ENCODE data around the gene AHCYL1.

Gene AHCYL1

DNA sequence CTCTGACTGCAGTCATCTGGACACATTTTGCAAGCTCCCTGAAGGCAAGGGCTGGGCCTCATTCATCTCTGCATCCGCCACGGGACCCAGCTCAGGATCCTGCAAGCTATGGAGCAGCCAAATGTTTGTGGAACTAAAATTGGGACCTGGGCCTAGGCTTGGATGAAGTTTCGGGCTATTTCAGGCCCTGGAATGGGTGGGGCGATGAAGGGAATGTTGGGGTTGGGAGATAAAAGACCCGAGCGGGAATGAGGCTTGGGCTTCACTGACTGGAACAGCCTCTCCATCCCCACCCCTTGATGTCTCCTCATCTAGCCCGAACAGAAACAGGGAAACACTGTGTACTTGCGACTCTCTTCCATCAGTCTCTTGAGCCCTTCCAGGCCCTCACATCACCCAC, 7.3 kb upstream of the AHCYL1 start:
- DNase-seq = no peak

GRCh38 chr1:109977657-109978378, 6.7 kb upstream of the AHCYL1 start:
- DNase-seq = no peak

DNA sequence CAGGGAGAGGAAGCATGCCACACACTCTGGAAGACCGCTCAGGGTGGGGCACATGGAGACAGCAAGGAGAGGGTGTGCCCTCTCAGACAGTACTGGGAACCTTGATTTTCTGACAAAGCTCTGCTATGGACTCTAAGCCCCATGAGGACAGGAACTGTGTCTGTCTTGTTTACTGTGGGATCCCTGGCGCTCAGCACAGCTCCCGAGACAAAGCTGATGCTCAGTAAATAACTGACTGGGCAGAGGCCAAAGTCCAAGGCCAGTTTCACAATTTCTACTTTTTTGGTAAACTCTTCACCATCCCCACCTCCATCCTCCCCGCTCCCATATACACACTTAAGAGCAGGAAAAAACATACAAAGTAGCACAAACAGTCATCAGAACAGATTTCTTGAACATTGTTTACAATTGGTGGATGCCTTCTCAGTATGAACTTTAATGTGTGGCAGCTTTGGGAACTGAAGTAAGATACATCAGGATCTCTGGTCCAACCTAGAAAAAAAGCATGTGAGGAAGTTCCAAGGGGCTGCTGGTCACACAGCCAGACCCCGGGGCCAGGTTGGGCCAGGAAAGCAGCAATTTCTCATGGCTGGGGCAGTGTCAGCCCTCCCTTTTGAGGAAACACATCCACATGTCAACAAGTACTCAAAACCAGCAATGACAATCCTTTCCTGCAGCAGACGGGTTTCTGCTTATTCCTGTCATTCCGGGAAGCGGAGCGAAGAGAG, 5.6 kb upstream of the AHCYL1 start:
- DNase-seq = no peak

- no peak for DNase-seq
Measured at GRCh38 chr1:109979489-109980091, 5.0 kb upstream of the AHCYL1 start.

DNA sequence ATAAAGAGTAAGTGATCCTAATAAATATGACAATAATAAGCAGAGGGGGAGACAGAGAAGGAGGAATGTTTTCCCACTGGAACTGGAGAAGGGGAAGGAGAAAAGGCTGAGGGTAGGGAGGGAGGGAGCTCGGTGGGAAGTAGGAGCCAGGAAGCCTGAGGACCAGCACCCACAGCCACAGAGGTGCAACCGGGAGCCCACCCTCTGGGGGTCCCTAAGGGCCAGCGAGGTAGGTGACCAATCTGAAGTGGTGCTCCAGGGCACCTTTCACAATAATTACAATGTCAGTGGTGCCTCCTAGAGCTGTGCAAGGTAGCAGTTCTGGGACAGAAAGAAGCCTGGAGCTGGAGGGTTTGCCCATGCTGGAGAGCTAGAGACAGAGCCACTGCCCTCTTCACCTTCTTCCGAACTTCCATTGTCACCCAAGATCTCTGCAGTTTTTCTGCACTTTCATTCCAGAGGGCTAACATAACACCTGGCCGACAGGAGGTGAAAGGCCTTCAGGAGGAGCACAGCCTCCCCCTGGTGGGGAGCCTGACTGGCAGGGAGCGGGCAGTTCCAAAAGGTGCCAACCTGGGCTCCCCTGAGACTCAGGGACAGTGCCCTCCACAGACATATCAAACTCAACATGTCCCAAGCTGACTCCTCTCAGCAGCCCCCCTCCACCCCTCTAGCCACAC, 4.1 kb upstream of the AHCYL1 start:
- peak; percentile 16 for DNase-seq

GRCh38 chr1:109981004-109981335, 3.6 kb upstream of the AHCYL1 start:
- DNase-seq = no peak

DNA sequence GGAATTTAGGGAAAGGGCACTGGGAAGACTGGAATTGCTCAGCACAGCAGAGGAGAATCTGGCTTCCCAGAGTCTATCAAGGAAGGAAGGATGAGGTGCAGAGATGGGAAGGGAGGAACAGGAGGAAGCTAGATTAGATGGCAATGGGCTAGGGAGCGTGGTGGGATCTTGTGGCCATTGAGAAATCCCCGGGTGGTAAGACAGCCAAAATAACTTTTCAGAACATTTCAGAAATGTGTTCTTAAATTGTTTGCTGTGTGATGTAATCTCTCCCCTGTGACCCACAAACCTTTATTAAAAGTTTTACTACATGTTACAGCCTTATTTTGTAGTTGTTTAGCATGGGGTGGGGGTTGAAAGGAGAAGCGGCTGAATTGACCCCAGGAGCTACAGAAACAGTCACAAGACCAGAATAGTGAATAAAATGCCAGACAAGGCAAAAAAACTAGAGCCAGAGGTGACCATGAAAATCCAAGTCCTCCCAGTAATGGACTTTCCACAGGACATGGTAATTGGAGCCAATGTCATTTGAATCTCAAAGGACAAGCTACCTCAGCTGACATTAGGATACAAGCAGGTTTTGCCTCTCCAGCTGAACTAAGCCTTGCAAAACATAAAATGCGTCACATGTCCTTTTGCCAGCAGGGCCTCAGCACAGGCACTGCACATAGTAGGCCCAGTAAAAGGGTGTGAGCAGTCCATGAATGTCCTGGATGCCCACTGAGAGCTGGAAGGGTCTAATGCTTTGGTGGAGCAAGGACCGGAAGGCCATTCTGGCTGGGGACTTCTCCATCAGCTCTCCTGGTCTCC, 980 bp upstream of the AHCYL1 start:
- DNase-seq = no peak

DNA sequence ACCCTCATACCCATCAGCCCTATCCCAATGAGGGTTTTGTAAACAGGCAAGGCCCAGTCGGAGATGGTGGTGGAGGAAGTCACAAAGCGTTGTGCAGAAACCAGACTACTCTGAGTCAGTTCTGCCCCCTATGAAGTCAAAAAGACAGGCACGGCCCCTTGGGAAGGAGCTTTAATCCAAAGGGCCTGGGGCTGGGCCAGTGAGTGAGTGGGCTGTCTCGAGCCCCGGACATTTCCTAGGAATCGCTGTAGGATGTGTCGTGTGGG, 442 bp upstream of the AHCYL1 start:
- DNase-seq = no peak

- DNase-seq = no peak
Measured at GRCh38 chr1:109985247-109986053, 885 bp downstream of the AHCYL1 start.

DNA sequence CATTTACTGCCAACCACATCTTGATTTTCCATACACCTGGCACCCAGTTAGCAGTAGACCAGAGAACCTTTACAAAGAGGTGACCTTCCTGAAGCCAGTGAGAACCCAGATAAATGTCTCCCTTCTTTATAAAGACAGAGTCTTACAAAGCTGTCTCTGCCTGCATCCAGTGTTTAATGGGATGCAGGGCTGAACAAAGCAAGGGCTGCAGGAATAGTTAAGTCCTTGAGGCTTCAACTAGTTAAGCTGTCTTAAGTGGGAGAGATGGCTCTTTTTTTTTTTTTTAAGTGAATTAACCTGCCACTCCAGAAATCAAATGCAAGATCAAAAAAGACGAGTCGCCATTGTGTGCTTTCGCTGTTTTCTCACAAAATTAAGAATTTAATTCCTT, 1.5 kb downstream of the AHCYL1 start:
- DNase-seq = no peak

GRCh38 chr1:109988349-109988914, 3.9 kb downstream of the AHCYL1 start:
- no peak for DNase-seq

DNA sequence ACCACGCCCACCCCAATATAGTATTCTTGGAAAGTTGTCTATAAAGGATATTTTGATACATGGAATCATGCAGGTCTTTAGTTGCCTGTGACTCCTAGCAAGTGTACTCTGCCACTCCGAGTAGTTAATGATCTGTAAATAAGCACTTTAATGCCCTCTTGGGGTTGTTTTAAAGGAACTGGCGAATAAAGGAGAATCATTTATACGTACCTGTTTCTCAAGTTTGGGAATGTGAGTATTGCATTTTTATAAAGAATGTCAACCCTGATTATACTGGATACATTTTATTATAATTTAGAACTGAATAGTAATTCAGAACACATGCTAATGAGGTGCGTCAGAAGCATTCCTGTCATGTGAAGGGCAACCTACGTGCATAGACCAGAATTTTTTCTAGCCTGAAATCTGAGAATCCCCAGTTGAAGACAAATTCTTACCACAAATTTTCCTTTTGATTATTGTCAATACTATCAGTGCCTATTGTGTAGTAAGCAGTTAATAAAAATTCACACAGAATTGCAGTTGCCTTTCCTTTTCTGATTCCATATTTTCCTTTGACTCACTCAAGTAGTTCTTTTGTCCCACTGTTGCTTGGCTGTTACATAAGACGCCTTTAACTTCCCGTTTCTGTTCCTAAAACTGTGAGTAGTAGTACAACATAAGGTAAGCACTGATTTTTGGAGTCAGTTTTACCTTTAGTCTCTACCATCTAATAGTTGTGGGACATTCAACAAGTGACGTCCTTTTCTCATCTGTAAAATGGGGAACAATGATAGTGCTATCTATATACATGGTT, 5.1 kb downstream of the AHCYL1 start:
- no peak for DNase-seq

DNA sequence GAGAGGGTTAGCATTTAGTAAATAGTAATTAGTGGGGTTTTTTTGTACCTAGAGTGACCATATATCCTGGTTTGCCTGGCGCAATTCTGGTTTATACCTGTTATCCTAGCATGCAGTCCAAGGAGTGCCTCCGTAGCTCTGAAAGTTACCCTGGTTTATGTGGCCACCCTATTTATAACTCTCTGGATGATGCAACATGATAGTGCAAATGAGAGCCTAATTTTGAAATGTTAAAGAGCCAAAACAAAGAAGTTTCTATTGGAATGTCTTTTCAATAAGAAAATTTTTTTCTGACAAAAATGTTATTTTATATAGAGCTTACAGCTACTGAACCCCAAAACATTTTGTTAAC, 5.7 kb downstream of the AHCYL1 start:
- no peak for DNase-seq

GRCh38 chr1:109991400-109991925, 6.9 kb downstream of the AHCYL1 start:
- no peak for DNase-seq

- no peak for DNase-seq
Measured at GRCh38 chr1:109993885-109994284, 9.3 kb downstream of the AHCYL1 start.

DNA sequence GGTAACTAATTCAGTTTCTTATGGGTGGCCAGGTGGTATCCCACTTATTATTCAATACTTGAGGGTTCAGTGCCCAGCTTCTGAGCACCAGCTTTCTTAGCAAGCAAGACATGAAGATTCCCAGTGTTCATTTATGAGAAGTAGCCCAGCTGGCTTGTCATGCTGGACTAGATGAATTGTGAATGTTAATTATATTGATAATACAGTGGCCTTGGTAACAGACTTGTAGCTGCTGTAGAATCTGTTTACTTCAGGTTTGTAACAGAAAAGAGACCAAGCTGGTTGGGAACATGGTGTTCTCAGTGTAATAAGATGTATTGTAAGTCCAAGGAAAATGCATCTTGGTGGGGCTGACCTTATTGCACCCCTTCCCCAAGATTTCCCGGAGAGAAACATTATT, 10.1 kb downstream of the AHCYL1 start:
- peak; percentile 16 for DNase-seq

DNA sequence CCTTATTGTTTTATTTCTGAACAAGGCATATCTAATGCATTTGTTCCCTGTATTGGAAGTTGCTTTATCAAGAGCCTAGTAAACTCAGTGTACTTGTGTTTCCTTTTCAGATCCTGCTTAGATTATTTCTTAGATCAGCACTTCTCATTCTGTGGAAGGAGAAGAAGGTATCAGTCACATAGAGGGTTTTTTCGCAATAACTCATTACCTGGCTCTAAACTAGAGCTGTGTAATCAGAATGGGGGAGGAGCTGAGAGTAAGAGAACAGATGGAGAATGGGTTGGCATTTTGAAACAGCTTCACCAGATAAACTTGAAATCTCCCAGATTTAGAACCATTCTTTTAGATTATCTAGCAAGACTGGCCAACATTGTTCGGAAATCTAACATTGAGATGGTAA, 11.0 kb downstream of the AHCYL1 start:
- DNase-seq = no peak

DNA sequence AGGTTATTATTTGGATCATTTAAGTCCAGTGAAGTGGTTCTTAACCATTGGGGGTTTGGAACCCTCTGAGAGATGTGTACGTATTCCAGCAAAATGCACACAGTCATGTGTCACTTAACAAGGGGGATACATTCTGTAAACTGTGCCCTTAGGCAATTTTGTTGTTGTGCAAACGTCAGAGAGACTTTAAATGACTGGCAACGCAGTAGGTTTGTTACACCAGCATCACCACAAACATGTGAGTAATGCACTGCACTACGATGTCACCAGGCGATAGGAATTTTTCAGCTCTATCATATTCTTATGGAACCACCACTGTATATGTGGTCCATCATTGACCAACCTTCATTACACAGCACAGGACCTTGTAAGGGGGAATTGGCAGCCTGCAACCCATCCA, 11.9 kb downstream of the AHCYL1 start:
- no peak for DNase-seq

- no peak for DNase-seq
Measured at GRCh38 chr1:109997204-109997866, 12.8 kb downstream of the AHCYL1 start.

- no peak for DNase-seq
Measured at GRCh38 chr1:109997867-109998229, 13.3 kb downstream of the AHCYL1 start.

DNA sequence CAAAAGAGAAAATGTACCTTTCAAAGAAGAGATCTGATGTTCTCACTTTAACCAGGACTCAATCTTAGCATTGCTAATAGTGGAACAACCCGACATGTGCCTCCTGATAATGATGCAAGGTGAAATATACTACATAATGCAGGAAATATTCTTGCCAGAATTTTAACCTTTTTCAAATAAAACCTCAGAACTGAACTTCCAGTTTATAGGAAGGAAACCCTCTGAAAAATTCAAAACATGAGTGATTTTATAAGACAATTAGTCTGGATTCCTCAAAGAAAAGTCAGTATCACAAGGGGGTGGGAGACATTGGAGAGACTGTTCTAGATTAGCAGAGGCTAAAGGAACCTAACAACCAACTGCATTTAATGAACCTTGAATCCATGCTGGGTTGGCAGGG, 18.1 kb downstream of the AHCYL1 start:
- no peak for DNase-seq

Data from NCI-H774 (cell line).